IPS-20b (cell line): Measurements from ENCODE around the gene PHACTR3.
"Not testable (repeated sequence)": the region's sequence is repeated elsewhere in the genome, so short reads cannot be mapped to it uniquely, and the experiment has no call there.

Experiments
- H3K27ac ChIP-seq: one replicate; pipeline ENCODE4 v1.5.1; 2013; ENCODE audit warnings: low read length
- H3K27me3 ChIP-seq: 2 replicates; pipeline ENCODE4 v1.6.1; 2013; ENCODE audit warnings: mild to moderate bottlenecking, low read length, inconsistent platforms; ENCODE audit not compliant: insufficient read depth
- H3K36me3 ChIP-seq: 2 replicates; pipeline ENCODE4 v1.6.1; 2013; ENCODE audit warnings: low read depth, mild to moderate bottlenecking, inconsistent platforms, low read length, moderate library complexity; ENCODE audit not compliant: insufficient read depth
- H3K4me1 ChIP-seq: 2 replicates; pipeline ENCODE4 v1.6.1; 2013; ENCODE audit warnings: mild to moderate bottlenecking, control low read depth, inconsistent platforms, low read length, moderate library complexity; ENCODE audit not compliant: insufficient read depth
- H3K4me3 ChIP-seq: 2 replicates; pipeline ENCODE4 v1.5.1; 2013; ENCODE audit warnings: mild to moderate bottlenecking, low read length, inconsistent platforms
- H3K9ac ChIP-seq: 2 replicates; pipeline ENCODE4 v1.6.1; 2013; ENCODE audit warnings: low read depth, mild to moderate bottlenecking, inconsistent platforms, low read length, moderate library complexity
- H3K9me3 ChIP-seq: 2 replicates; pipeline ENCODE4 v1.6.1; 2013; ENCODE audit warnings: mild to moderate bottlenecking, low read depth, low read length, inconsistent platforms; ENCODE audit not compliant: insufficient read depth

The PHACTR3 gene

GRCh38 chr20:59850018-59850641 lies 245.8 kb downstream of the PHACTR3 start:
- H3K9ac ChIP-seq, result no peak overlapping the region
- no peaks in the 10 kb centered on the region for H3K27me3 ChIP-seq
- H3K4me1 ChIP-seq, result no peaks in the 10 kb centered on the region
- no peaks in the 10 kb centered on the region for H3K36me3 ChIP-seq
- H3K4me3 ChIP-seq, result no peak overlapping the region
- no peaks in the 10 kb centered on the region for H3K9me3 ChIP-seq
- H3K27ac ChIP-seq, result no peak overlapping the region

GRCh38 chr20:59856526-59856925 lies 252.2 kb downstream of the PHACTR3 start:
- H3K4me3 ChIP-seq, H3K36me3 ChIP-seq, H3K9ac ChIP-seq, H3K4me1 ChIP-seq, H3K27me3 ChIP-seq, H3K27ac ChIP-seq, H3K9me3 ChIP-seq: not testable (repeated sequence)

GRCh38 chr20:59856941-59857340 lies 252.6 kb downstream of the PHACTR3 start:
- not testable (repeated sequence) for H3K4me3 ChIP-seq, H3K36me3 ChIP-seq, H3K4me1 ChIP-seq, H3K9me3 ChIP-seq, H3K9ac ChIP-seq, H3K27ac ChIP-seq, H3K27me3 ChIP-seq

GRCh38 chr20:59857966-59858365 lies 253.6 kb downstream of the PHACTR3 start:
- Histone ChIP-seq H3K9me3 (no peaks in the 10 kb centered on the region; the same call in 1 of the 2 replicates), H3K4me3 (no peak overlapping the region), H3K4me1 (no peaks in the 10 kb centered on the region), H3K36me3 (no peaks in the 10 kb centered on the region), H3K9ac (no peak overlapping the region), H3K27ac (no peak overlapping the region), H3K27me3 (peaks cover 6% of the 10 kb centered on the region)

GRCh38 chr20:59858425-59858824 lies 254.1 kb downstream of the PHACTR3 start:
- H3K27ac ChIP-seq, result no peak overlapping the region
- H3K9me3 ChIP-seq, result no peaks in the 10 kb centered on the region; the same call in 1 of the 2 replicates
- no peak overlapping the region for H3K9ac ChIP-seq
- peaks cover 6% of the 10 kb centered on the region for H3K27me3 ChIP-seq
- H3K4me3 ChIP-seq, result no peak overlapping the region
- H3K36me3 ChIP-seq, result no peaks in the 10 kb centered on the region
- no peaks in the 10 kb centered on the region for H3K4me1 ChIP-seq

GRCh38 chr20:59861401-59861800 lies 257.1 kb downstream of the PHACTR3 start:
- peaks cover 6% of the 10 kb centered on the region for H3K27me3 ChIP-seq
- no peaks in the 10 kb centered on the region; the same call in 1 of the 2 replicates for H3K9me3 ChIP-seq
- no peaks in the 10 kb centered on the region for H3K4me1 ChIP-seq
- no peak overlapping the region for H3K4me3 ChIP-seq
- no peaks in the 10 kb centered on the region for H3K36me3 ChIP-seq
- no peak overlapping the region for H3K9ac ChIP-seq
- H3K27ac ChIP-seq, result no peak overlapping the region

- no peak overlapping the region for H3K27ac ChIP-seq
- no peak overlapping the region for H3K9ac ChIP-seq
- H3K4me3 ChIP-seq, result no peak overlapping the region
- no peaks in the 10 kb centered on the region for H3K9me3 ChIP-seq
- peaks cover 6% of the 10 kb centered on the region for H3K27me3 ChIP-seq
- H3K36me3 ChIP-seq, result no peaks in the 10 kb centered on the region
- no peaks in the 10 kb centered on the region for H3K4me1 ChIP-seq
Measured at GRCh38 chr20:59863058-59863457, 258.7 kb downstream of the PHACTR3 start.

- H3K4me3 ChIP-seq, result no peak overlapping the region
- no peak overlapping the region for H3K27ac ChIP-seq
- H3K9me3 ChIP-seq, result no peaks in the 10 kb centered on the region
- H3K9ac ChIP-seq, result no peak overlapping the region
- H3K4me1 ChIP-seq, result no peaks in the 10 kb centered on the region
- no peaks in the 10 kb centered on the region for H3K36me3 ChIP-seq
- H3K27me3 ChIP-seq, result peaks cover 6% of the 10 kb centered on the region
Measured at GRCh38 chr20:59864726-59865125, 260.4 kb downstream of the PHACTR3 start.

GRCh38 chr20:59866338-59866737 lies 262.0 kb downstream of the PHACTR3 start:
- H3K9me3 ChIP-seq, result no peaks in the 10 kb centered on the region
- H3K27me3 ChIP-seq, result peaks cover 6% of the 10 kb centered on the region
- H3K4me1 ChIP-seq, result no peaks in the 10 kb centered on the region
- no peak overlapping the region for H3K9ac ChIP-seq
- H3K4me3 ChIP-seq, result no peak overlapping the region
- H3K36me3 ChIP-seq, result no peaks in the 10 kb centered on the region
- no peak overlapping the region for H3K27ac ChIP-seq

- no peaks in the 10 kb centered on the region for H3K27me3 ChIP-seq
- no peak overlapping the region for H3K9ac ChIP-seq
- no peak overlapping the region for H3K4me3 ChIP-seq
- no peak overlapping the region for H3K27ac ChIP-seq
- H3K36me3 ChIP-seq, result no peaks in the 10 kb centered on the region
- no peaks in the 10 kb centered on the region for H3K9me3 ChIP-seq
- H3K4me1 ChIP-seq, result no peaks in the 10 kb centered on the region
Measured at GRCh38 chr20:59871096-59871495, 266.8 kb downstream of the PHACTR3 start.

- no peak overlapping the region for H3K4me3 ChIP-seq
- H3K36me3 ChIP-seq, result no peaks in the 10 kb centered on the region
- H3K9ac ChIP-seq, result no peak overlapping the region
- H3K27ac ChIP-seq, result no peak overlapping the region
- no peaks in the 10 kb centered on the region for H3K9me3 ChIP-seq
- H3K27me3 ChIP-seq, result no peaks in the 10 kb centered on the region
- no peaks in the 10 kb centered on the region for H3K4me1 ChIP-seq
Measured at GRCh38 chr20:59873409-59873808, 269.1 kb downstream of the PHACTR3 start.

GRCh38 chr20:59880198-59880597 lies 275.9 kb downstream of the PHACTR3 start:
- H3K9me3 ChIP-seq, result no peaks in the 10 kb centered on the region
- no peaks in the 10 kb centered on the region for H3K36me3 ChIP-seq
- H3K27ac ChIP-seq, result no peak overlapping the region
- no peaks in the 10 kb centered on the region for H3K4me1 ChIP-seq
- no peaks in the 10 kb centered on the region for H3K27me3 ChIP-seq
- no peak overlapping the region for H3K9ac ChIP-seq
- H3K4me3 ChIP-seq, result no peak overlapping the region
